Measurements from ENCODE around the gene UCP3.

Gene UCP3

GRCh38 chr11:73950869-73951710 lies 57.8 kb downstream of the UCP3 start, which contains the start of gene DNAJB13:
TSS of gene DNAJB13 (plus strand) at chr11:73951026. CDS start at chr11:73951070, 44 bp downstream.
- no peak for DNase-seq

Data from effector CD8-positive, alpha-beta T cell (primary cell).